HG02973 (cell line): ENCODE measurements around the gene ANK2.

Experiments
- ATAC-seq: cut with Tn5 transposase; IDR thresholded peaks from one replicate; pipeline ENCODE4 v1.9.1; 2021; ENCODE audit warnings: moderate library complexity; ENCODE audit not compliant: unreplicated experiment

The ANK2 gene

DNA sequence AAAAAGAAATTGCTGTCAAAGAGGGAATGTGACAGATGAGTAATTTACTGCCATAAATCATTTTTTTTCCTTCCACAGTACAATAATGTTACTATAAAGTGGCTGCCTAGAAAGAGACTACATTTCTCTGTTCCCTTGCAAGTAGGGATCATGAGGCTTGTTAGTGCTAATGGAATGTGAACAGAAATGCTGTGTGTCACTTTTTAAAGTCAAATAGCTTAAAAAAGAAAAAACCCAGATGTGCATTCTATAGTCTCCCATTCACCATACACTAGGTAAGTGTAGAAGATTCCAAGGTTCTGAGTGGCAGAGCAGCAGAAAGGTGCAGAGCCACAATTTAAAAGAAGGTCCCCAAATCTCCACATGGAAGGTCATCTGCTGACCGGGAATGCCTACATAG, 383.7 kb downstream of the ANK2 start:
- no peak for ATAC-seq
